GM19238 (cell line): ENCODE data around the gene DNAH12.
"Not testable (repeated sequence)": the region's sequence is repeated elsewhere in the genome, so short reads cannot be mapped to it uniquely, and the experiment has no call there.

Source experiments
- DNase-seq: peaks from one replicate; pipeline ENCODE4 v3.0.0; 2011; ENCODE audit warnings: low spot score; ENCODE audit not compliant: insufficient read length

DNAH12 gene

GRCh38 chr3:57409471-57409870, 134.7 kb downstream of the DNAH12 start:
- DNase-seq = no peak

GRCh38 chr3:57402675-57403074, 141.5 kb downstream of the DNAH12 start:
- no peak for DNase-seq

GRCh38 chr3:57397175-57398026, 146.7 kb downstream of the DNAH12 start:
- DNase-seq = peak; percentile 24

DNA sequence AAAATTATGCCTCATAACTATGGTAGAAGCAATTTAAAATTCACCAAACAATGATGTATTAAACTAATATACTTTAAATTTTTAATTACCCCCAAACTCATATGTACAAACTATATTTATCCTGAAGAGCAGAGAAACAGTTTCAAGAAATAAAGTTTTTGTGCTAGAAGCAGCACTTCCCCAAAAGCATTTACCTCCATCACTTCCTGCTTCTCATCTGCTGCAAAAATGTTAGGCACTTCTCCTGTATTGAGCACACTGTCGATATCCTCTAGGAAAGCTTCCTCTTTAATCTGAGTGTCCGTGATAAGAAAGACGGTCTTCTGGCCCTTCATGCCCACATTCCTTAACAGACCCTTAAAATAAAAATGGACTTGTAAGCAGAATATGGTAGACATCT, 150.2 kb downstream of the DNAH12 start:
- no peak for DNase-seq

GRCh38 chr3:57391767-57392166, 152.4 kb downstream of the DNAH12 start:
- DNase-seq = no peak

DNA sequence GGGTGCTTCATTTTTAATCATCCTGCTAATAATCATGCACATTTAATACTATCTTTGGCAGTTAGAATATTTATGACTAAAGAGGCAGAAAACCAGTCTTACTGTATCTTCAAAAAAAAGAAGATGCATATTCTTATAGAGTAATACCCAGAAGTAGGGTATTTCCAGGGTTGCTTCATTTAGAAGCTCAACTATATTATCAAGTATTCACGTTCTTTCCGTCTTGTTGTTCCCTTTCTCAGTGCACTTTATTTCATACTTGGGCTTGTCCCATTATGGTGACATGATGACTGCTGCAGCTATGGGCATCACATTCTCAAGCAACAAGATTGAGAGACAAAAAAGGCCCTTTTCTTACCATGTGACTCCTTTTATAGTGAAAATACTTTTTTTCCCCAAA, 154.9 kb downstream of the DNAH12 start:
- no peak for DNase-seq

DNA sequence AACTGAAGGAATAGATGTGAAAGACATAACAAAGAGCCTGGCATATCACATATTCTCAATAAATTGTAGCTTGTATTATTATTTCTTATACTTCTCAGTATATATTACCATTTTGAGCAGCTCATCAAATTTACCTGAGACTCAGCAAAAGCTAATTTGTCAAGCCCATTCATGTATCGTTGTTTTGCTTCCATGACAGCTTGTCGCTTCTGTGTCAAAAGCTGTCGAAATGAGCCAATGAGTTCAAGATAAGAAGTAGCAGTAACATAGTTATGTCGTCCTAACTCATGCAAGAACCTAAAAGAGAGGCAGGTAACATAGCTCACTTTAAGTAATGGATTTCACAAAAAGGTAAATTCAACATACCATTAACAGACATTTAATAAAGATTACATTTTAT, 157.8 kb downstream of the DNAH12 start:
- DNase-seq = no peak

GRCh38 chr3:57385498-57385897, 158.6 kb downstream of the DNAH12 start:
- no peak for DNase-seq

DNA sequence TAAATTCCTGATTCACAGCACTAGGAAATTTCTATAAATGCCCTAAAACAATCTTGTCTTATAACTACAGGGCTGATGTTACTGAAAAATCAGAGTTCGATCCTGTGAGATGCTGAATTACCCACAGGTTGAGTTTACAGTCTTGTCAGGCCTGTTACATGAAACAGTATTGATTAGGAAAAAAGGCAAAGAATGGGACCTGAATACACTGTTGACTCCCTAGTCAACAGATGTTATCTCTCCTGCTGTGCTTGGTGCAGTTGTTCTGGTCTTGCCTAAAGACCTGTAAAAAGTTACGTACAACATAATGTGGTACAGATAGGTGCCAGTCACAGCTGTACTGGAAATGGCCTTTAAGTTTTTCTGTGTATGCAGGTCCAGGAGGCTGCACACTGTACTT, 160.3 kb downstream of the DNAH12 start:
- no peak for DNase-seq

DNA sequence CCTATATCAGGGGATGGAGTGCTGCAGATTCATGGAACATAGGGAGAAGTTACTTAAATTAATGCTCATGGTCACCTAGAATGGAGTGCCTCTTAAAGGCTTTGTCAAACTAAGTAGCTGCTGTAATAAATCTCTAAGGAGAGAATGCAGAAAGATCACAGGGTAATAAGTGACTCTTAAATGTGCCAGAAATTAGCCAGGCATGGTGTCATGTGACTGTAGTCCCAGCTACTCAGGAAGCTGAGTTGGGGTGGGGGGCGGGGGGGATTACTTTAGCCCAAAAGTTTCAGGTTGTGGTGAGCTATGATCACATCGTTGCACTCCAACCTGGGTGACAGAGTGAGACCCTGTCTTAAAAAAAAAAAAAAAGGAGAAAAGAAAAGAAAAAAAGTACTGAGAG, 160.7 kb downstream of the DNAH12 start:
- no peak for DNase-seq

- DNase-seq = no peak
Measured at GRCh38 chr3:57382933-57383332, 161.2 kb downstream of the DNAH12 start.

GRCh38 chr3:57370341-57370740, 173.8 kb downstream of the DNAH12 start:
- DNase-seq = no peak

DNA sequence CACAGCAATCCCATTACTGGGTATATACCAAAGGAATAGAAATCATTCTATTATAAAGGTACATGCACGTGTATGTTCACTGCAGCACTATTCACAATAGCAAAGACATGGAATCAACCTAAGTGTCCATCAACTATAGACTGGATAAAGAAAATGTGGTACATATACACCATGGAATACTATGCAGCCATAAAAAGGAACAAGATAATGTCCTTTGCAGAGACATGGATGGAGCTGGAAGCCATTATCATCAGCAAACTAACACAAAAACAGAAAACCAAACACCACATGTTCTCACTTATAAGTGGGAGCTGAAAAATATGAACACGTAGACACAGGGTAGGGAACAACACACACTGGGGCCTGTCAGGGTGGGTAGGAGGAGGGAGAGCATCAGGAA, 179.1 kb downstream of the DNAH12 start:
- DNase-seq = not testable (repeated sequence)

- not testable (repeated sequence) for DNase-seq
Measured at GRCh38 chr3:57356275-57356674, 187.9 kb downstream of the DNAH12 start.

GRCh38 chr3:57354768-57355167, 189.4 kb downstream of the DNAH12 start:
- DNase-seq = no peak

GRCh38 chr3:57350271-57350670, 193.9 kb downstream of the DNAH12 start:
- DNase-seq = no peak

GRCh38 chr3:57339071-57339642, 205.0 kb downstream of the DNAH12 start:
- not testable (repeated sequence) for DNase-seq

GRCh38 chr3:57338272-57339070, 205.7 kb downstream of the DNAH12 start:
- DNase-seq = not testable (repeated sequence)

- DNase-seq = no peak
Measured at GRCh38 chr3:57335283-57335938, 208.7 kb downstream of the DNAH12 start.

DNA sequence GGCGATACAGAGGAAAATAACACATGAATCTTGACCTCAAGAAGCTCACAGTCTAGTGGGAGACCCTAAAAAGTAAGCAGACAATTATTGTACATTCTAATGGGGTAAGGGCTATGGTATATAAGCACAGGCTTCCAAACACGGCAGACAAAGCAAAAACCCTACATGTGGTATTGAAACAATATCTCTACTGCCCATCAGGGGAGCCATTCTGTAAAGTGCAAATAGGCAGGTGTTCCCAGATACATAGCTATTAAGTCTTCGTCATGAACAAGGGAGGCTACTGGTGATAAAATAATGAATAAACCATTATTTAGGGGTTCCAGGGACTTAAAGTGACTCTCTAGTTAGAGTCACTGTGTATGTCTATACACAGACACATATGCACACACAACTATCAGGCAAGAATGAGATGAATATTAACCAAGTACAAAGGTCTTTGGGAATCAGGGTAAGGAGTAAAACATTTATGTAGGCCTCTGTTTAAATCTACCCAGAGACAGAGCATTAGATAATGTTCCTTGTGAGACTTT, 213.0 kb downstream of the DNAH12 start:
- no peak for DNase-seq

GRCh38 chr3:57326498-57326897, 217.6 kb downstream of the DNAH12 start:
- not testable (repeated sequence) for DNase-seq
